H1 (cell line): Measurements from ENCODE around the gene TOP2B.

Experiments used
- ATF3 ChIP-seq: IDR thresholded peaks from 2 replicates; pipeline ENCODE4 v1.6.1; 2011; ENCODE audit warnings: low read depth, mild to moderate bottlenecking, low read length; ENCODE audit not compliant: insufficient read depth
- CTCF ChIP-seq, 3 experiments: IDR thresholded peaks; 1 replicate in 2 of 3; 2 replicates in 1 of 3; pipeline versions ENCODE4 v1.5.1 to v1.6.1; 2011; ENCODE audit warnings: low read length in 3 of 3, mild to moderate bottlenecking in 3 of 3, inconsistent platforms in 2 of 3, low read depth in 1 of 3, moderate library complexity in 1 of 3; ENCODE audit not compliant: insufficient read depth in 1 of 3; ENCODE audit errors: control extremely low read depth in 1 of 3
- EZH2 ChIP-seq: fragments of 200-600 bp; sonication (generic); IDR thresholded peaks from 2 replicates; pipeline ENCODE4 v1.7.1; 2012; ENCODE audit warnings: low read depth, mild to moderate bottlenecking, moderate library complexity, low read length, inconsistent platforms; ENCODE audit not compliant: severe bottlenecking
- GABPA ChIP-seq: IDR thresholded peaks from 2 replicates; pipeline ENCODE4 v1.6.1; 2011; ENCODE audit warnings: mild to moderate bottlenecking, low read length, moderate library complexity, borderline replicate concordance; ENCODE audit not compliant: insufficient read depth
- GTF2F1 ChIP-seq: IDR thresholded peaks from 2 replicates; pipeline ENCODE4 v1.6.1; 2012; ENCODE audit warnings: low read depth, low read length, improper control_type of control experiment, borderline replicate concordance
- MAX ChIP-seq: IDR thresholded peaks from 2 replicates; pipeline ENCODE4 v1.6.1; 2012; ENCODE audit warnings: inconsistent platforms
- POLR2A ChIP-seq, 2 experiments: IDR thresholded peaks; 1 replicate in 1 of 2; 2 replicates in 1 of 2; pipeline ENCODE4 v1.6.1; 2011; ENCODE audit warnings: low read depth in 2 of 2, low read length in 2 of 2, mild to moderate bottlenecking in 2 of 2; ENCODE audit errors: control extremely low read depth in 1 of 2

GRCh38 chr3:25594007-25594502 lies 70.7 kb downstream of the TOP2B start:
- TF ChIP-seq MAX (no peak), POLR2A (IDR thresholded peaks at IDR 0.05; ENCODE audit: control extremely low read depth in 1 of 2, low read depth in 2 of 2, low read length in 2 of 2) (no peak), ATF3 (no peak), CTCF (IDR thresholded peaks at IDR 0.05; ENCODE audit: control extremely low read depth in 1 of 3, insufficient read depth in 1 of 3, low read depth in 1 of 3, low read length in 3 of 3) (peak in 2 of 3 experiments; percentile 54 to 61; a peak in 2 of 4 replicates), GTF2F1 (no peak), EZH2 (no peak), GABPA (no peak)
